Measurements from ENCODE around the gene MGRN1. TPM values are rescaled to one million over a fixed set of nuclear protein-coding genes. Genes with fewer than 3 reads are reported as not detected.

MGRN1 gene
- total RNA-seq, 1 donor from 2014 or later, result 201 TPM

DNA sequence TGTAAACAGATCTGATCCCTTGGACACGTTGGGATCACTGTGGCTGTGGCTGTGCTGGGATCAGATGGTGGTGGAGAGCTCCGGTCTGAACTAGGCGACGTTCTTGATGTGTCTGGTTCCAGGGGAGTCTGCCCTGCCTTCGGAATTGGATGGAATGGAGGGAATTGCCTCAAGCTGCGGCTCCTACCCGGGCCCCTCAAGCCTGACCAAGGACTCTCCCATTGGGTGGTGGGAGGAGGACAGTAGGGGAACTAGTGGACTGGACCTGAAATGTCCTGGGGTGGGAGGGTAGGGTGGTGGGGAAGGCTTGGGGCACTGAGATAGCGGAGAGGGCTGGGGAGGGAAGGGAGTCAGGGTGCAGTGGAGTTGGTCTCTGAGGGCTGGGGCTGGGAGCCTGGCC, 6.7 kb upstream of the MGRN1 start:
- intact Hi-C loops (cut with DNase I), result loop anchor here (2.0 to 5.0 kb wide), 2 partner anchors 74 to 149 kb away; partner anchors contain the start of genes NUDT16L1 and ZNF500
- DNase-seq (ENCODE audit: low spot score in 2 of 2), result no peak
- H3K4me3 ChIP-seq, result no peak overlapping the region
- H3K9me3 ChIP-seq, result no peaks in the 10 kb centered on the region
- H3K36me3 ChIP-seq, result no peaks in the 10 kb centered on the region
- H3K27me3 ChIP-seq, result no peaks in the 10 kb centered on the region
- H3K27ac ChIP-seq, result peak overlapping the region; percentile 88 to 98
- H3K4me1 ChIP-seq, result peaks cover 16 to 33% of the 10 kb centered on the region in 2 donors
- TF ChIP-seq, protein P1, sequence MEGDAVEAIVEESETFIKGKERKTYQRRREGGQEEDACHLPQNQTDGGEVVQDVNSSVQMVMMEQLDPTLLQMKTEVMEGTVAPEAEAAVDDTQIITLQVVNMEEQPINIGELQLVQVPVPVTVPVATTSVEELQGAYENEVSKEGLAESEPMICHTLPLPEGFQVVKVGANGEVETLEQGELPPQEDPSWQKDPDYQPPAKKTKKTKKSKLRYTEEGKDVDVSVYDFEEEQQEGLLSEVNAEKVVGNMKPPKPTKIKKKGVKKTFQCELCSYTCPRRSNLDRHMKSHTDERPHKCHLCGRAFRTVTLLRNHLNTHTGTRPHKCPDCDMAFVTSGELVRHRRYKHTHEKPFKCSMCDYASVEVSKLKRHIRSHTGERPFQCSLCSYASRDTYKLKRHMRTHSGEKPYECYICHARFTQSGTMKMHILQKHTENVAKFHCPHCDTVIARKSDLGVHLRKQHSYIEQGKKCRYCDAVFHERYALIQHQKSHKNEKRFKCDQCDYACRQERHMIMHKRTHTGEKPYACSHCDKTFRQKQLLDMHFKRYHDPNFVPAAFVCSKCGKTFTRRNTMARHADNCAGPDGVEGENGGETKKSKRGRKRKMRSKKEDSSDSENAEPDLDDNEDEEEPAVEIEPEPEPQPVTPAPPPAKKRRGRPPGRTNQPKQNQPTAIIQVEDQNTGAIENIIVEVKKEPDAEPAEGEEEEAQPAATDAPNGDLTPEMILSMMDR (IDR thresholded peaks at IDR 0.05), result no peak

DNA sequence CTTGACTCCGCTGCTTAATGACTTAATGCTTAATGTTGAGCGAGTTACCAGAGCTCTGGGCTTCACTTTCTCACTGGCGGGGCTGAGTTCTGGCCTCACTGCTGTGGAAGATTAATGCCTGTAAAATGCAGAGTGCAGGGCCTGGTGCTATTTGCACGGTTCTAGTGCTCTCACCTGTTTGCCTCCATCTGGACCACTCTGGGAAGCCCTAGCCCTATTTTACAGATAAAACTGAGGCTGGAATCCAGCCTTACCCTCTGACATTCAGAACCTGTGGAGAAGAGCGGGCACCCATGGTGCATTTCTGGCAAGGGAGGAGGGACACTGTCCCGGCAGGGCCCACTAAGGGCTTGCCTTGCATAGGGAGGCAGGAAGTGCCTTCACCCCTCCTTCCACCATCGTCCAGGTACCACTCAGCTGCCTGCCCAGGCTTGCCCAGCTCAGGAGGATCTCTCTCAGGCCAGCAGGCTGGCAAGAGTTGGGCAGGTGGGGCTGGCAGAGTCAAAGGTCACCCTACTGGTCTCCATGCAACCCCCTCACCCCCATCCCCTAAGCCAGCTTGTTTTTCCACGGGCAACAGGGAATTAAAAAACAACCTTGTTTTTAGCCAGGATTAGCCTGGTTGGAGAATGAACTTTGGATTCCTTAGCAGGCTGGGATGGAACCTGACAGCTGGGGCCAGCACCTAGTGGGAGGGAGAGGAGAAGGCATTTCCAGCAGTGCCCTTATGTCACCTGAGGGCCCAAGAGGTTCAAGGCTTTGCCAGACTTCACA, 5.8 kb upstream of the MGRN1 start:
- H3K27me3 ChIP-seq, result no peaks in the 10 kb centered on the region
- no peaks in the 10 kb centered on the region for H3K36me3 ChIP-seq
- intact Hi-C loops (cut with DNase I), result loop anchor here (5.0 kb wide), 1 partner anchor 73 kb away; the partner anchor contains the start of gene NUDT16L1
- peaks cover 9 to 28% of the 10 kb centered on the region in 2 donors for H3K4me1 ChIP-seq
- DNase-seq (ENCODE audit: low spot score in 2 of 2), result no peak
- H3K9me3 ChIP-seq, result no peaks in the 10 kb centered on the region
- H3K4me3 ChIP-seq, result no peak overlapping the region
- no peak overlapping the region for H3K27ac ChIP-seq
- TF ChIP-seq, protein P1 (IDR thresholded peaks at IDR 0.05), result no peak

DNA sequence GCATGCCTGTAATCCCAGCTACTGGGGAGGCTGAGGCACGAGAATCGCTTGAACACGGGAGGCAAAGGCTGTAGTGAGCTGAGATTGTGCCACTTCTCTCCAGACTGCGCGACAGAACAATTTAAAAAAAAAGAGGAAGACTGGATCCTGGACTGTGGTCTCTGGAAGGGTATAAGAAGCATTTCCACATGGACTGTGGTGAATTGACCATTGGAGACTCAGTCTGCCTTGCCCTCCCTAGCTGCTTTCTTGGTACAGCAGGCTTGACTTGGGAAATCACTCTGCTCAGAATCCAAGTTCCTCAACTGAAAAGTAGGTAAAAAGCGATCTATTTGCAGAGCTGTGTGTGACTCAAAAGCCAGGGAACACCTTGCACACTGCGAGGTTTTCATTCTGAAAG, 1.0 kb upstream of the MGRN1 start:
- Histone ChIP-seq H3K9me3 (no peaks in the 10 kb centered on the region), H3K4me3 (peak overlapping the region in 1 of 2 donors; percentile 79), H3K27ac (no peak overlapping the region), H3K36me3 (no peaks in the 10 kb centered on the region), H3K27me3 (no peaks in the 10 kb centered on the region), H3K4me1 (peaks cover 7 to 23% of the 10 kb centered on the region in 2 donors)
- intact Hi-C loops (cut with DNase I), result loop anchor here (5.0 kb wide), 1 partner anchor 334 kb away; the partner anchor contains the start of gene SEC14L5
- TF ChIP-seq, protein P1 (IDR thresholded peaks at IDR 0.05), result no peak
- no peak for DNase-seq (ENCODE audit: low spot score in 2 of 2)

DNA sequence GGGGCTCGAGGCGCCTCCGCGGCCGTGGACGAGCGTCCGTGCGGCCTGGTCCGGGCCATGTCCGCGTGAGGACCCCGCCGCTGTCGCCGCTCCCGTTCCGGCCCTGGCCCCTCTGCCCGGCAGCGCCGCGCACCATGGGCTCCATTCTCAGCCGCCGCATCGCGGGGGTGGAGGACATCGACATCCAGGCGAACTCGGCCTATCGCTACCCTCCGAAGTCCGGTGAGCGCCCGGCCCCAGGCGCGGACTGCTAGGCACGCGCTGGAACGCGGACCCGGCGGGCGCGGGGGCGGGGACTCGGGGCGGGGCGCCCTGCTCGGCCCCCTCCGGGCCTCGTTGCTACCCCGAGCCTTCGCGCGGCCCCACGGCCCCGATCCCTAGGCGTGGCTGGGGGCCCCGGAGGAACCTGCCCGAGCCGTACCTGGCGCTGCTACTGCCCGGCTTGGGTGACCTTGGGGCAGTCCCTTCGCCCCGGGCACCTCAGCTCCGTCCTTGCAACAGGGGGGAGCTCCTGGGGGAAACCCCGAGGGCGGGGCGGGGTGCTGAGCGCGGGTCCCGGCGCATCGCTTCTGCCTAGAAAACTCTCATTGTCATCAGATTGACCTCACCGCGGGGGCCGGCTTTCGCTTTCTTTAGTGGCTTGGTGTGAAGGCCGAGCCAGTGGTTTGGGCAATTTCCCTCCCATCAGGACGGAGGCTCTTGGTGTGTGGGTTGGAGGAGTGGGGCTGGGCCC, 367 bp downstream of the MGRN1 start:
- DNase-seq (ENCODE audit: low spot score in 2 of 2), result peak; percentile 33 to 83
- Histone ChIP-seq H3K36me3 (no peaks in the 10 kb centered on the region), H3K4me1 (peaks cover 7 to 23% of the 10 kb centered on the region in 2 donors), H3K4me3 (peak overlapping the region; percentile 79 to 98), H3K9me3 (no peaks in the 10 kb centered on the region), H3K27me3 (no peaks in the 10 kb centered on the region), H3K27ac (peak overlapping the region; percentile 91 to 92)
- TF ChIP-seq, protein P1 (IDR thresholded peaks at IDR 0.05), result no peak
- intact Hi-C loops (cut with DNase I), result loop anchor here (1.0 to 5.0 kb wide), 2 partner anchors 9 to 332 kb away; partner anchors contain the start of gene SEC14L5

DNA sequence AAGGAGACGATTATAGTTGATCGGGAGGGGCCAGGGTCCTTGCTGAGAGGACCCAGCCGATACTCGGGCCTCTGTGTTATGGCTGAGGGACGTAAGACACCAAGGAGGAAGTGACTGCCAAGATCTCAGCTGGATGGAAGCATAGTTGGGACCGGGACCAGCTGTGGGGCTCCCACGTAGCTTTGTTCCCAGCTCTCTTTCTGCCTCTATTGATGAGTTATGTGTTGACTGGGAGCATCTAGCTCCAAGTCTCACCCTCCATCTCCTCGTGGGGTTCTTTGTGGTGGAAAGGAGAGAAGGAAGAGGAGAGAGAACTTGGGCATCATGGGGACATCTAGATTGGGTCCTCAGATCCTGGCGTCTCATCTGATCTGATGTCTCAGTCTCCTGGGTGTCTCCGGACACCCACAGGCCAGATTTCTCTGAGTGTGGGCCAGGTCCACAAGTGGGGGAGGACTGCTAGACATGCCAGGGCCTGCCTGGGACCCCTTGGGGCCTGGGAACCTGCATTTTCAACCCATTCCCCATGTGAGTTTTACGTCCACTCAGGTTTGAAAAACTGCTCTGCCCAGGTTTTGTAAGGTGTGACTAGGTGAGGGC, 1.0 kb downstream of the MGRN1 start:
- Histone ChIP-seq H3K4me3 (peak overlapping the region; percentile 79 to 98), H3K4me1 (peaks cover 7 to 23% of the 10 kb centered on the region in 2 donors), H3K9me3 (no peaks in the 10 kb centered on the region), H3K36me3 (no peaks in the 10 kb centered on the region), H3K27me3 (no peaks in the 10 kb centered on the region), H3K27ac (peak overlapping the region; percentile 91 to 92)
- TF ChIP-seq, protein P1 (IDR thresholded peaks at IDR 0.05), result no peak
- DNase-seq (ENCODE audit: low spot score in 2 of 2), result no peak
- intact Hi-C loops (cut with DNase I), result no loop called here

Data from ascending aorta (tissue), 2 donors.